ENCODE measurements around the gene DDX28.

DNA sequence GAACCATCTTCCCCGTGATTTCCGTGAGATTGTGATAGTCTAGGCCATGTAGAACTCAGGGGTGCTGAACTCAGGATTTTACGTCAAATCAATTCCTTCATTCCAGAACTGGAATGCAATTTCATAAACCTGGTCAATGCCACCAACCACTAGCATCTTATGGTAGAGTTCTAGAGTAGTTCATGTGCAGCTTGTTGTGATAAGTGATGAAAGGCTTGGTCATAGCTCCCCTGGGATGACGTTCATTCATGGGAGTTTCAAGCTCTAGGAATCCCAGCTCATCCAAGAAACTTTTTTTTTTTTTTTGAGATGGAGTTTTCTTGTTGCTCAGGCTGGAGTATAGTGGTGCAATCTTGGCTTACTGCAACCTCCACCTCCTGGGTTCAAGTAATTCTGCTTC is 20.0 kb downstream of the DDX28 start:
- TF ChIP-seq EZH2 (IDR thresholded peaks at IDR 0.05; ENCODE audit: low read length, unreplicated experiment) (no peak), CTCF (conservative IDR thresholded peaks at IDR 0.05; ENCODE audit: low read depth, low read length) (no peak), EZH2phosphoT487 (IDR thresholded peaks at IDR 0.05; ENCODE audit: borderline replicate concordance, low read length) (no peak)
